Fibroblast of villous mesenchyme (primary cell): ENCODE results near the gene UCHL5. TPM values are rescaled to one million over a fixed set of nuclear protein-coding genes. Genes with fewer than 3 reads are reported as not detected.

Source experiments
- DNase-seq: peaks from one replicate; pipeline ENCODE4 v3.0.0-alpha.2; 2010; ENCODE audit warnings: low read depth
- H3K4me3 ChIP-seq: 2 replicates; pipeline ENCODE4 v1.5.1; 2011; ENCODE audit warnings: low read depth, mild to moderate bottlenecking, low read length
- total RNA-seq: library from RNA; depleted of rRNA; stranded (reverse); fragments of >200 nt; gene quantifications from 2 replicates; pipeline ENCODE4 v1.2.3, GENCODE V29; 2012
- TF ChIP-seq, protein P1 (sequence below): IDR thresholded peaks from 2 replicates; pipeline ENCODE4 v1.5.1; 2012; ENCODE audit warnings: low read depth, mild to moderate bottlenecking, low read length; ENCODE audit not compliant: insufficient read depth

The UCHL5 gene
- total RNA-seq, 1 donor: 25.5 TPM

DNA sequence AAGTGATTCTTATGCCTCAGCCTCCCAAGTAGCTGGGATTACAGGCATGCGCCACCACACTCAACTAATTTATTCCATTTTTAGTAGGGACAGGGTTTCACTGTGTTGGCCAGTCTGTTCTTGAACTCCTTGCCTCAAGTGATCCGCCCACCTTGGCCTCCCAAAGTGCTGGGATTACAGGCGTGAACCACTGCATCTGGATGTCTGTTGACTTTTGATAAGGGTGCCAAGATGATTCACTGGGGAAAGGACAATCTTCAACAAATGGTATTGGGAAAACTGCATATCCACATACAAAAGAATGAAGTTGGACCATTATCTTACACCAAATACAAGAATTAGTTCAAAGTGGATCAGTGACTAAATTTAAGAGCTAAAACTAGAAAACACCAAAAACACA is 20.0 kb upstream of the UCHL5 start:
- DNase-seq: no peak
- TF ChIP-seq, protein P1, sequence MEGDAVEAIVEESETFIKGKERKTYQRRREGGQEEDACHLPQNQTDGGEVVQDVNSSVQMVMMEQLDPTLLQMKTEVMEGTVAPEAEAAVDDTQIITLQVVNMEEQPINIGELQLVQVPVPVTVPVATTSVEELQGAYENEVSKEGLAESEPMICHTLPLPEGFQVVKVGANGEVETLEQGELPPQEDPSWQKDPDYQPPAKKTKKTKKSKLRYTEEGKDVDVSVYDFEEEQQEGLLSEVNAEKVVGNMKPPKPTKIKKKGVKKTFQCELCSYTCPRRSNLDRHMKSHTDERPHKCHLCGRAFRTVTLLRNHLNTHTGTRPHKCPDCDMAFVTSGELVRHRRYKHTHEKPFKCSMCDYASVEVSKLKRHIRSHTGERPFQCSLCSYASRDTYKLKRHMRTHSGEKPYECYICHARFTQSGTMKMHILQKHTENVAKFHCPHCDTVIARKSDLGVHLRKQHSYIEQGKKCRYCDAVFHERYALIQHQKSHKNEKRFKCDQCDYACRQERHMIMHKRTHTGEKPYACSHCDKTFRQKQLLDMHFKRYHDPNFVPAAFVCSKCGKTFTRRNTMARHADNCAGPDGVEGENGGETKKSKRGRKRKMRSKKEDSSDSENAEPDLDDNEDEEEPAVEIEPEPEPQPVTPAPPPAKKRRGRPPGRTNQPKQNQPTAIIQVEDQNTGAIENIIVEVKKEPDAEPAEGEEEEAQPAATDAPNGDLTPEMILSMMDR: no peak
- H3K4me3 ChIP-seq: no peak overlapping the region

DNA sequence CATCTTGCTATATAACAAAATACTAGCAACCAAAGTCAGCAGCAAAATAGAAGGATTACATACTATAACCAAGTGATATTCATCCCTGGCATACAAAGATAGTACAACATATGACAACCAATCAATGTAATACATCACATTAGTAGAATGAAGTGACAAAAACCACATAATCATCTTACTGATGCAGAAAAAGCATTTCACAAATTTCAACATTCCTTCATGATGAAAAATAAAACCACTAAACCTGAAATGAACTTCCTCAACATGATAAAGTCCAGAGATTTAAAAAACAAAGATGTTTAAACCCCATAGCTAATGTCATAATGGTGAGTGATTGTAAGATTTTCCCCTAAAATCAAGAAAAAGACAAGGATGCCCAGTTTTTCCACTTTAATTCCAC is 18.8 kb upstream of the UCHL5 start:
- H3K4me3 ChIP-seq: no peak overlapping the region
- TF ChIP-seq, protein P1: no peak
- no peak for DNase-seq

DNA sequence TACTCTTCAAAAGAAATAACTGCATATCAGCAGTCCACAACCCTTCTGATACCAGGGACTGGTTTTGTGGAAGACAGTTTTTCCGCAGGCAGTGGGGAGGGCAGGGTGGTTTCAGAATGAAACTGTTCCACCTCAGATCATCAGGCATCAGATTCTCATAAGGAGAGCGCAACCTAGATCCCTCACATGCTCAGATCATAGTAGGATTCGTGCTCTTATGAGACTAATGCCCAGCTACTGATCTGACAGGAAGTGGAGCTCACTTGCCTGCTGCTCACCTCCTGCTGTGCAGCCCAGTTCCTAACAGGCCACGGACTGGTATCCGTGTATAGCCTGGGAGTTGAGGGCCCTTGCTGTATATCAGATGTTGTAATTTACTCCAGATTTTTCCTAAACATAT is 11.8 kb upstream of the UCHL5 start:
- no peak for DNase-seq
- TF ChIP-seq, protein P1: no peak
- H3K4me3 ChIP-seq: no peak overlapping the region

DNA sequence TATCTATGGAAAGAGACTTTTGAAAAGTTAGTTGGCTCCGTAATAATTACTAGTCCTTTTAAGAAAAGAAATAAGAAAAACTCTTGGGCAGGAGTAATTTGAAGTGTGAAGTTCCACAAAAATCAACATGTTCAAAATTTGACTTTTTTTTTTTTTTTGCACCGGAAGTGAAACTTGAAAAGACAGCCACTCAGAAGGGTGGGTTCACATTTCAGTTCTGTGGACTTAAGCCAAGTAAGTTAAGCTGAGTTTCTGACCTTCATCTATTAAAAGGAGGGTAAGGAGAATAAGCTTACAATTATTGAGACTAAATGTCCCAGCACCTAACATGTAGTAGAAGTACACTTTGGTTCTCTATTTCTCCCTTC is 11.2 kb upstream of the UCHL5 start:
- H3K4me3 ChIP-seq: no peak overlapping the region
- DNase-seq: no peak
- TF ChIP-seq, protein P1: no peak

DNA sequence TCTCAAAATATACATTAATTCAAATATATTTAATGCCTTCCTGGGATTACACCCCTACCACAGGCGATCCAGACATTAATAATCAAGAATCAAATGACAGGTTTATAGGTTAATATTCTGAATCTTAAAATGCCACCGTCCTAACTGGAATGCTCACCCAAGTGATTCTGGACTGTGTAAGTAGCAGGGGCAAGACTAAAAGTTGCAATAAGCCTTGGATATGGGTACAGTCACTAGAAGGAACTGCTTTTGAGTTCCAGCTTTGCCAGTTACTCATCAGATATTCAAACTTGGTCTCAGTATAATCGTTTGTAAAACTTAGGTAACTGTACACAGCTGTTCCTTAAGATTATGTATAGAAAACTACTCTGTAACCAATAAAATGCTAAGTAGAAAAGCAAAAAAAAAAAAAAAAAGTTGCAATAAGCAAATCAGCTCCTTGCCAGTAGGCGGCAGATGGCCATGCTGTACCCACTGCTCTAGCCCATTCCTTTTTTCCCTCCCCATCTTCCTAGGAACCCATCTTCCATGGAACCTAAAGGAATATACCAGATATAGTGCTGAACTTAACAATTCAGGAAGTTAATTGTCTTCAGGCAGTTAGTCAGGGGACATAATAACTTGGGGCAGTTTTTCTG is 10.7 kb upstream of the UCHL5 start:
- no peak overlapping the region for H3K4me3 ChIP-seq
- TF ChIP-seq, protein P1: peak; percentile 39
- no peak for DNase-seq

DNA sequence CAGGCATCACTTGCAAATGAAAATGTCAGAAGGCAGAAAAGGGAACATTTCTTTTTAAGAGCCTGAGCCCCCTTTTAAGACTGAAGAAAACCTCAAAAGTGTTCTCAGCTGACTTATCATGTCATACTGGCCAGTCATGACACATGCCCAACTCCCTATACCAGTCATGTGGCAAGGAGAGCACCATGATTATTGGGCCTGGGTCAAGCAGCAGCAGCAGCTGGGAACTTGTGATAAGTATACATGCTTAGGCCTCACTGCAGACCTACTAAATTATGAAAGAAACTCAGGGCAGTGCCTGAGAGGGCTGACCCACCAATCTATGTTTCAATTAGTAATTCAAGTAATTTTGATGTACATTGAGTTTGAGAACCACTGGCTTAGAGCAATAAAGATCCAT is 8.9 kb upstream of the UCHL5 start:
- TF ChIP-seq, protein P1: no peak
- H3K4me3 ChIP-seq: no peak overlapping the region
- no peak for DNase-seq

DNA sequence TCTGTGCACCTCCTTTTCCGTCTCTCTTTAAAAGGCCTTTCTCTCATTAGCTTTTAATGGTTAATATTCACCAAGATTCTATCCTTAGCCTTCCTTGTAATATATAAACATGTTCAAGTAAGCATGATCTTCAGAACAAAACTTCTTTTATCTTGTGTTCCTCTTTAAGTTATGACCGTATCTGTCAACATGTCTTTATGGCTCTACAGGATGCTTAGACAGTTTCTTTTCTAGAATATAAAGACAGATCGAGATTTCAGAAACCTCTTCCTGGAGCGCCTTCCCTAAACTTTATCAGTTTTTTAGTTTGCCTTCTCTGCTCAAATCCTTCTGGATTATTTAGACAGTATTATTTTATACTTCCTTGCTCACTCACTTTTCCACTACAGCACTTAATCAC is 7.4 kb upstream of the UCHL5 start:
- DNase-seq: no peak
- TF ChIP-seq, protein P1: no peak
- H3K4me3 ChIP-seq: no peak overlapping the region
